Non-pigmented ciliary epithelial cell (primary cell): ENCODE results near the gene DLG2.

Experiments
- DNase-seq: peaks from one replicate; pipeline ENCODE4 v3.0.0-alpha.2; 2010; ENCODE audit warnings: low read depth

The DLG2 gene

DNA sequence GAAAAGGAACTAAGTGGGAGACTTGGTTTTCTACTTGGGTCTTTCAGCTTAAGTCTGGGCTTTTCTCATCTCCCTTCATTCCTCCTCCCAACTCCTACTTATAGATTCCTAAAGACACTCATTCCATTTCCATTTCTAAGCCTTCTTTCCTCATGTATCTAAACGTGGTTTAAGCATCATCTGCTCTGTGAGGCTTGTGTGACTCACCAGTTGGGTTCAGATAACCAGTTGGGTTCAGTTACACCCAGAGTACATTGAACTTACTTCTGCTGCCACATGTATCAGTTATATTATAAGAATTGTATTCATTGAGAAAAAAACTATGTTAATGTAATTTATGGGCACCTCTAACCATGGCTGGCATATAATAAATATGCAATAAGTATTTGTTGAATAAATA is 1509.8 kb downstream of the DLG2 start:
- peak; percentile 40 for DNase-seq

DNA sequence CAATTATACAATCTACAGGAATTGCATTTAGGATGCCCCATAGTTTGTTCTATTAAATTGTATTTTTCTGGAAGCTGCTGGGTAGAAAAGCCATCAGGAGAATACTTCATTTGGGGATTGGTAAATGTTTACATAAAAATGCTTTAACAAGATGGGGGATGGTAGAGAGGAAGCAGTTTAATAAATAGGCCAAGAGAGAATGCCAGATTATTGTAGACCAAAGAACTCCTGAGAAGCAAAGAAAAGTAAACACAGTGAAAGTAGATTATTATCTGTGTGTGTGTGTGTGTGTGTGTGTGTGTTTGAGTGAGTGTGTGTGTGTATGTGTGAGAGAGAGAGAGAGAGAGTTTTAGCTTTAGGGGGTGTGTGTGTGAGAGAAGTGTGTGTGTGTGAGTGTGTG is 1520.6 kb downstream of the DLG2 start:
- no peak for DNase-seq

DNA sequence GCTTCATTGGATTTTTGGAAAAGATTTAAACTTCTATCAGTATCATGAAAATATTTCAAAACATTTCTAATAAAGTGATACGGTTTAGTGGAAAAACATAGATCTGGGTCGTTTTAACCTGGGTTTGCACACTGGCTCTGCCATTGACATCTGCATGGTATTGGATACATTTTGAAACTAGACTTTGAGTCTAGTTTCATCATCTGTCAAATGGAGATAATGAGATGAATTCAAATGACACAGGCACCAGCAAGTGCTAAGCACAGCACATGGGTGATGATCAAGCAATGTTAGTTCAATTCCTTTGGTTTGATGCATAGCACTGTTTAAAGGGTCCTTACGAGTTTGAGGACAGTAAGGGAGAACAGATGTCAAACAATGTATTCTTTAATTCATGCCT is 1522.0 kb downstream of the DLG2 start:
- DNase-seq, result no peak

DNA sequence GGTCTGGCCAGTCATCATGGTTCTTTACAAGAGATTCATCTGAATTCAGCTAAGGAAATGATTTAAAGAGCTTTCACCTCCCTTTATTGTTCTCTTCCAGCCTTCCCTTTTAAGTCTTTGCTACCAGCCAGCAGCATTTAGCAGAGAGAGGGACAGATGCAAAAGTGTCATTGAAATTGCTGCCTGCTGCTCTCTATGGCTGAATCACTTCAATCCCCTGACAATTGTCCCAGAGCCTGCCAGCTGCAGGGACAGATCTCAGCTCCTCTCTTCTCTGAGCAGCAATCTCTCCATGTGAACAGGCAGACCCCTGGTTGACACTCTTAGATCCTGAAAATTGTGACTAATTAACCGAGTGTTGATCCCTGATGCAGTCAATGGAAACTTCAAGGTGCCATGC is 1524.0 kb downstream of the DLG2 start:
- DNase-seq, result no peak

- DNase-seq, result no peak
Observed at GRCh38 chr11:84097186-84097585, 1530.0 kb downstream of the DLG2 start.

- no peak for DNase-seq
Observed at GRCh38 chr11:84091212-84091986, 1535.7 kb downstream of the DLG2 start.

GRCh38 chr11:84089072-84090057 is 1537.8 kb downstream of the DLG2 start:
- DNase-seq, result no peak

- no peak for DNase-seq
Observed at GRCh38 chr11:84071851-84072250, 1555.3 kb downstream of the DLG2 start.

DNA sequence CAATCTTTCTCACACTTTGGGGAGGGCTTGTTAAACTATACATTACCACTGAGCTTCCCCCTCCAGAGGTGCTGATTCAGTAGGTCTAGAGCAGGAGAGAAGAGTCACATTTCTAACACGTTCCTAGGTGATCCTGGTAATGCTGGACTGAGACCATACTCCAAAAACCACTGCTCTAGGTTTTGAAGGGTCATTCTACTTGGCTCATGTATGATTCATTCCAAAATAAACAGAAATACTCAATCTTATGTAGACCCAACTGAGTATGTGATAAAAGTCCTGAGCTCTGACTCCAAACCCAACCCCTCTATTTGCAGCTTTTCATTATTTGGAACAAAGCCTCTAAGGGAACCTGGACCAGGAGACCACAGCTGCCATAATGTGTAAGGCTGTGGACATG is 1558.1 kb downstream of the DLG2 start:
- DNase-seq, result no peak

DNA sequence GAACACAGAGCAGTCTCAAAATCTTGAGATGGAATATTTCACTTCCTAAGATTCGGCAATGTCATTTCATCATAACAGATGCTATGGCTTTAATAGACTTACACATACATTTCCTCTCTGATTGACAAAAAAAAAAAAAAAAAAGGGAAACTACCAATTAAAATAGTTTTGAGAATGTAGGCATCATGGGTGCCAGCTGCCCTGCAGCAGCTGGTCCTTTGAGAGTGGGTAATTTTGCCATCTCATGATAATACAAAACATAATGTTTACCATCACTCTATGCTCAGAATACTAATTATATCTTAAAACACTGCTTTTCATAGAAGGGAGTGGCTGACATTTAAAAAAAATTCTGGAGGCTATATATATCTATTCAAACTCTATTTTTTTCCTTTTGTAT is 1565.4 kb downstream of the DLG2 start:
- no peak for DNase-seq

- no peak for DNase-seq
Observed at GRCh38 chr11:84056653-84057376, 1570.3 kb downstream of the DLG2 start.

GRCh38 chr11:84045146-84045545 is 1582.0 kb downstream of the DLG2 start:
- no peak for DNase-seq

DNA sequence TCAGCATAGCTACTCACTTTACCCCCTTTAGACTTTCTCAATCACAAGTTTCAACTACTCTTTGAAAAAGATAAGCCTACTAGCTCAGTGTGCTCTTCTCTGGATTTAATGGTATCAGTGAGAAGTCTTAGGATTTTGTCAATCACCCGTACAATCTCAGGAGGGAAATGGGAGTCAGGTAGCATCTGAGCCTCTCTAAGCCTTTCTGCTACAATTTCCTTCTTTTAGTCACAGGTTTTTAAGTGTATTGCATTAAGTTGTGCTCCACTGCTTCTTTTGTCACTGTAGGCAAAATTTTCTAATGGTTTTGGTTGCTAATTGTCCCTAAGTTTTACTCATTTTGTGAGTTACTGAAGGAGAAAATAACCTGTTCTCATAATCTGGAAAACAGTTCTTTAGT is 1582.4 kb downstream of the DLG2 start:
- no peak for DNase-seq

DNA sequence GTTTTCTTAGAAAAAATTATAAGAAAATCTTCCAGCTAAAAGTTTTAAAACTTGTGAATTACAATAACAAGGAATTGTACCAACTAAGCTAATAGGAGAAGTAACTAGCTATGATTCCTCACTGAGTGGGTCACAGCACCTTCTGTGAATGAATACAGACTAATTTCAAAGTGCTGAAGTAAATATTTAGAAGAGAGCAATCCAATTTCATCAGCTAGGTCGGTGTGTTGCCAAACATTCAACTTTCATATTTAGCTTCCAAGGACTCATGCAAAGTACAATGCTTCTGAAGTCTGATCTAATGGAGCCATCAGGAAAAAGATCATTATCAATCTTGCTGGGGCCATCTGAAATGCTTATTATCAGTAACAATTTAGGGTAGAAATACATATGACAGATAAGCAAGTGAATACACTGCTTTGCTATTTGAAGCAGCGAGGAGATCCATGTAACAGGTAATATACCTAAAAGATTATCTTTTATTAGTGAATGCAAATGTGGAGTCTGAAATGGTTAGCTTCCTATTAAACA is 1590.4 kb downstream of the DLG2 start:
- DNase-seq, result no peak

- DNase-seq, result no peak
Observed at GRCh38 chr11:84035645-84036044, 1591.5 kb downstream of the DLG2 start.

DNA sequence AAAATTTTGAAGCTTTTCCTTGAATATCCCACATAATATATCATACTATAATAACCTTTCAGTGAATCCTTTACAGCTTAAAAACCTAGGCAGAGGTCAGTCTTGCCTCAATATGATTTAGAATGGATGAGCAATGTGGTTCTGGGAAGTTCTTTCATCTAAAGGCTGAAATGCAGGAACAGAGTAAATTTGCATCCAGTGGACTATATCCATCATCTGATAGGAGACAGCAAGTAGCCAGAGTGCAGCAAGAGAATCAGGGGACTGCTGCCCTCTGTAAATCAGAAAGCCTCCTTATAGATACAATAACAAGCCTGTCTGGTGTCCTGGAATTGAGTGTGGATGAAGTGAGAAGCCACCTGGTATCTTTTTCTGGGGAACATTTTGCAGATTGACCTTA is 1592.7 kb downstream of the DLG2 start:
- no peak for DNase-seq

GRCh38 chr11:84024266-84024665 is 1602.9 kb downstream of the DLG2 start:
- DNase-seq, result no peak

GRCh38 chr11:84022695-84023094 is 1604.4 kb downstream of the DLG2 start:
- no peak for DNase-seq

DNA sequence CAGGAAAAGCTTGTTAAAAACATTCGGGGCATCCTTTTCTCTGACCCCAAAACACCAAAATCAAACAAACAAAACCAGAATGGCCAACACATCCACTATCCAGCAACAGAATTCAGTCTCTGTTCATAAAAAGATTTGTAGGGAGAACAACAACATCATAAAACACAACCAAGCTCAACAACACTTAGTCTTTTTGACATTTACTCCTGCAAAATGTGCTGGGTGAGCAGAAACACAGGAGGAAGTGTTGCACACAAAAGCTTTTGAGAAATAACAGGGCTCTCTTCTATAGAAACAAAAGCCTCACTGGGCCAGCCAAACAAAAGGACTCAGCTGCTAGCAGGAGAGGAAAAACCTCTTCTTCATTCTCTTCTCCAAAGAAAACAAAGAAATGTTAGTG is 1604.9 kb downstream of the DLG2 start:
- no peak for DNase-seq

GRCh38 chr11:84021291-84021690 is 1605.9 kb downstream of the DLG2 start:
- DNase-seq, result no peak

GRCh38 chr11:84019571-84020194 is 1607.5 kb downstream of the DLG2 start:
- peak; percentile 56 for DNase-seq

GRCh38 chr11:84014539-84014938 is 1612.6 kb downstream of the DLG2 start:
- no peak for DNase-seq
